Activated T-cell treated with anti-CD3 and anti-CD28 coated beads, Interleukin-2, amount 50 U/mL, for 4 hours (primary cell): ENCODE measurements around the gene AKT3. TPM values are rescaled to one million over a fixed set of nuclear protein-coding genes. Genes with fewer than 3 reads are reported as not detected.

ENCODE experiments used
- ATAC-seq, 2 donors: fragments of 200-7000 bp; cut with Tn5 transposase; one replicate each; pipeline ENCODE4 v1.10.0; 2021
- DNase-seq: peaks from one replicate; pipeline ENCODE4 v3.0.0-alpha.2; 2020
- H3K27me3 Mint-ChIP-seq: one replicate; pipeline ENCODE4 v1.8.0; 2021; ENCODE audit warnings: low read depth, mixed read lengths
- H3K36me3 Mint-ChIP-seq: one replicate; pipeline ENCODE4 v1.8.0; 2022; ENCODE audit warnings: mixed read lengths; ENCODE audit not compliant: insufficient read depth
- H3K4me1 Mint-ChIP-seq: one replicate; pipeline ENCODE4 v1.8.0; 2021; ENCODE audit warnings: low read depth, mixed read lengths
- H3K4me3 Mint-ChIP-seq: one replicate; pipeline ENCODE4 v1.8.0; 2021; ENCODE audit warnings: mild to moderate bottlenecking, moderate library complexity, mixed read lengths
- H3K9me3 Mint-ChIP-seq: one replicate; pipeline ENCODE4 v1.8.0; 2021; ENCODE audit warnings: mixed read lengths
- total RNA-seq, 3 donors: library from RNA; stranded (reverse); gene quantifications; one replicate each; pipeline ENCODE4 v1.2.1, GENCODE V29; 2021

The AKT3 gene
- total RNA-seq, 3 donors from 2014 or later: 17.9 to 19.1 (median 18.3) TPM

DNA sequence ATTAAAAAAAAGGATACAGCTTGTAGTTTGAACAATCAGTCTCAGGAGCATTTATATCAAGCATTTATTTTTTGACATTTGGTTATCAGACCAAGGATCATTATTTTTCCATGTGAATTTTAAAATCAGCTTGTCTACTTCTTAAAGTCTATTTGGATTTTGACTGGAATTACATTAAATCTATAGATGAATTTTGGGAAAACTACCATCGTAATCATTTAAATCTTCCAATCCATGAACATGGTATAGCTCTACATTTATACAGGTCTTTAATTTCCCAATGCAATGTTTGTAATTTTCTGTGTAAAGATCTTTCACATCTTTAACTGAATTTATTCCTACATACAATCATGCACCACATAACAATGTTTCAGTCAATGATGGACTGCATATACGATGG lies 203.2 kb downstream of the AKT3 start:
- DNase-seq (no peak), ATAC-seq (no peak)
- no peaks in the 10 kb centered on the region for H3K27me3 Mint-ChIP-seq
- peaks cover 7% of the 10 kb centered on the region for H3K9me3 Mint-ChIP-seq
- H3K4me1 Mint-ChIP-seq: no peaks in the 10 kb centered on the region
- H3K36me3 Mint-ChIP-seq: peaks cover 41% of the 10 kb centered on the region
- H3K4me3 Mint-ChIP-seq: no peak overlapping the region

DNA sequence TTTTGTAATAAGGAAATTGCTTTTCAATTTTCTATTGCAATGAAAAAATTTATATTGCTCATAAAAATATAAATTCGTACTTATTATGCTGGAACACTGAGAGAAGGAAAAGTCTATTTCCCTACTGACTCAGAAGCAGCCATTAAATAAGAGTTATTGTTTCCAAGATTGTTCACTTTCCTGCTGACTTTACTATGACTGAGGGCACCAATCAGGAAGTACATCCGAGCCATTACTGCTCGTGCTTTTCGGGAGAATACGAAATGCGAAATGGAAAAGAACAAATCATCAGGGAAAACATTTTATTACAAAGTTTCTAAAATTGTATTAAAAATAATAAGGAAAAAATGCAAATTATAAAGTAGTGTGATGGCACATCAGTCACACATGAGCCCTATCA lies 204.8 kb downstream of the AKT3 start:
- no peaks in the 10 kb centered on the region for H3K4me1 Mint-ChIP-seq
- H3K27me3 Mint-ChIP-seq: no peaks in the 10 kb centered on the region
- ATAC-seq (no peak), DNase-seq (no peak)
- peaks cover 6% of the 10 kb centered on the region for H3K9me3 Mint-ChIP-seq
- H3K4me3 Mint-ChIP-seq: no peak overlapping the region
- H3K36me3 Mint-ChIP-seq: peaks cover 36% of the 10 kb centered on the region

DNA sequence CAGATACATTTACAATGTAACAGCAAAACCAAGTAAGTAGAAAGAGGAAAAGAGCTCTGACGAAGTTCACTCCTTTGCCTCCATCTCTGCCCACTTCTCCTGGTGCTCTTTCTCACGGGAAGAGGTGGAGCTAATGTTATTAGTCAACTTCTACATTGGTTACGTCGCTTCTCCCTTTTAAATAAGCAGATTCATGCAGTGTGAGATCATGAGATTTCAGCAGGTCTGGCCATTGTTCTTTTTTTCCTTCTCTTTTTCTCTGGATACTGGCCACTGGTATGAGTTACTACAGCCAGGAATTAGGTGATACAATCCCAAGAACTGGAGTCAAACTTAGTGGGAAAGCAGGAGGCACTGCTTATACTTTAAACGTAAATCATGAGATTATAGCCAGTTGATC lies 207.1 kb downstream of the AKT3 start:
- Mint-ChIP-seq H3K9me3 (peaks cover 7% of the 10 kb centered on the region), H3K27me3 (no peaks in the 10 kb centered on the region), H3K4me1 (peaks cover 5% of the 10 kb centered on the region), H3K36me3 (peaks cover 46% of the 10 kb centered on the region), H3K4me3 (no peak overlapping the region)
- no peak for ATAC-seq
- no peak for DNase-seq

DNA sequence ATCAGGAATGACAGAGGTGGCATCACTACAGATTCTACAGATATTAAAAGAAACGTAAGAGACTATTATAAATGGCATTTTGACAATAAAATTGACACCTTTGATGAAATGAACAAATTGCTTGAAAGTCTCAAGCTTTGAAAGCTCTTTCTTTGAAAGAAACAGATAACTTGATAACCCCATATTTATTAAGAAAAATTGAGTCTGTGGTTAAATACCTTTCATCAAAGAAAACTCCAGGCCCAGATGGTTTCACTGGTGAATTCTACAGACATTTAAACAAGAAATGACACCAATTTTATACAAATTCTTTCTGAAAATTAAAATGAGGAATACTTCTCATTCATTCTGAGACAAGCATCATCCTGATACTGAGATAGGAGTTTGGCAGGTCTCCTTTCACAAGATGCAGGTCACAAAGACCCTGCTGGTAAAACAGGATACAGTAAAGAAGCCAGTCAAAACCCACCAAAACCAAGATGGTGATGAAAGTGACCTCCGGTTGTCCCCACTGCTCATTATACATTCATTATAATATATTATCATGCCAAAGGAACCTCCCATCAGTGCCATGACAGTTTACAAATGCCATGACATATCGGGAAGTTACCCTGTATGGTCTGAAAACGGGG lies 210.9 kb downstream of the AKT3 start:
- DNase-seq: no peak
- peaks cover 44% of the 10 kb centered on the region for H3K36me3 Mint-ChIP-seq
- H3K4me1 Mint-ChIP-seq: peaks cover 8% of the 10 kb centered on the region
- no peak for ATAC-seq
- H3K4me3 Mint-ChIP-seq: no peak overlapping the region
- H3K27me3 Mint-ChIP-seq: no peaks in the 10 kb centered on the region
- peaks cover 7% of the 10 kb centered on the region for H3K9me3 Mint-ChIP-seq

DNA sequence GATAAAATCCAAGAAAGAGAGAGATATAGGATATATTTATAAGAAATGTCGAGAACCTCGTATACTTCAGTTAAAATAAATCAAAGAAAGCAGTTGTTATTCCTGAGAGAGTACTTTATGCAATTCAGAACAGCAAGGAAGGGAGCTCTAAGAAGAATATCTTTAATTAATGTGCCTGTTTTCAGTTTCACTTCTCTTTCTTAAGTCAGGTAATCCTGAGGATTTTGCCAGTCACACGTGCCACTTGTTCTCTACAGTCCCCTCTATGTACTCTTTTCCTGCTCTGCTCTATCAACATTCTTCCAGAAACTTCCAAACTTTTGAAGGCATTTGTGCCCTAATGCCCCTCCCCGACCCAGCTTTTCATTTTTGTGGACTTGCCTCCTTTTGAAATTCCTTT lies 211.9 kb downstream of the AKT3 start:
- Mint-ChIP-seq H3K9me3 (peaks cover 7% of the 10 kb centered on the region), H3K27me3 (no peaks in the 10 kb centered on the region), H3K36me3 (peaks cover 45% of the 10 kb centered on the region), H3K4me1 (peaks cover 8% of the 10 kb centered on the region), H3K4me3 (no peak overlapping the region)
- ATAC-seq (no peak), DNase-seq (no peak)

DNA sequence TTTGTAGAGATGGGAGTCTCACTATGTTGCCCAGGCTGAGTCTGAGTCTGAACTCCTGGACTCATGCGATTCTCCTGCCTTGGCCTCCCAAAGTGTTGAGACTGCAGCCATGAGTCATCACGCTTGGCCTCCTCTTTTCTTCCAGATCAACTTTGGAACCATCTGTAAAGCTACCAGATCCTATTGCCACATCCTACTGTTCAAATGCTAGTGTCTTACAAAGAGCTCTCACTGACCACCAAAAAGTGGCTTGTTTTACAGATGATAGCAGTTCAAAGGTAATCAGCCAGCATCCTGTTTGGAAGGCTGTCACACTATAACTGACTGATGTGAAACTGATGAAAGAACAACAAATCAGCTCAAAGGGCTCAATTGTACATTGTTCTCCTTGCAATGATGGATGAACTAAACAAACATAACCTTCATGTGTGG lies 221.6 kb downstream of the AKT3 start:
- no peak for ATAC-seq
- no peaks in the 10 kb centered on the region for H3K27me3 Mint-ChIP-seq
- peaks cover 1% of the 10 kb centered on the region for H3K4me1 Mint-ChIP-seq
- no peak for DNase-seq
- H3K36me3 Mint-ChIP-seq: peaks cover 66% of the 10 kb centered on the region
- peaks cover 12% of the 10 kb centered on the region for H3K9me3 Mint-ChIP-seq
- no peak overlapping the region for H3K4me3 Mint-ChIP-seq

DNA sequence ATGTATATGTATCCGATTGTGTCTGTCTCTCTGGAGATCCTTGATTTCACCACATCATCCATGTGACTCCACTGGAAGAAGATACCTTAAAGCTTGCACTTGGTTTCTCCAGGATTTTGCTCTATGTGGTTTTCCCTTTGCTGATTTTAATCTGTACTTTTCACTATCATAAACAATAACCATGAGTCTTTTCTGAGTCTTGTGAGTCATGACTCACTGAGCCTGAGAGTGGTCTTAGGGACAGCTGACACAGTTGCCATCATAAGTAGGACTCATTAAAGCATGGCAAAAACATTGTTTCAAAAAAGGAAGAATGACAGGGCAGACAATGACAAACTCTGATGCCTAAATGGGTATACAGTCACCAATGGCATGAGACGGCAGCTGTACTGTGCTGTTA lies 226.2 kb downstream of the AKT3 start:
- ATAC-seq: no peak
- Mint-ChIP-seq H3K4me1 (peaks cover 28% of the 10 kb centered on the region), H3K36me3 (peaks cover 81% of the 10 kb centered on the region), H3K27me3 (no peaks in the 10 kb centered on the region), H3K9me3 (peaks cover 24% of the 10 kb centered on the region), H3K4me3 (no peak overlapping the region)
- no peak for DNase-seq

DNA sequence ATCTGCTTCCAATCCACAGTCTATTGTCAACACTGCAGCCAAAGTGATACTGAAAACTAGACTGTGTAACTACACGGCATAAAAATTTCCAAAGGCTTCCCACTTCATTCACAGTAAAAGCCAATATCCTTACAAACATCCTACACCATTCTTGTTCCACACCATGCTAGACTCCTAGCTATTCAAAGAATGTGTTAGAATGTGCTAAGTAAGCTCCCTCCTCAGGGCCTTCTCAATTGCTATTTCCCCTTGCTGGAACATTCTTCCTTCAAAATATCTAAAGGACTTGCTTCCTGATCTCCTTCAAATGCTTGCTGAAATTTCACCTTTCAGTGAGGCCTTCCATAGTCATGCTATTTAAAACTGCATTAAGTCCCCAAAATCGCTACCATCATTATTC lies 228.1 kb downstream of the AKT3 start:
- DNase-seq (no peak), ATAC-seq (no peak)
- Mint-ChIP-seq H3K27me3 (no peaks in the 10 kb centered on the region), H3K9me3 (peaks cover 25% of the 10 kb centered on the region), H3K36me3 (peaks cover 71% of the 10 kb centered on the region), H3K4me3 (no peak overlapping the region), H3K4me1 (peaks cover 36% of the 10 kb centered on the region)

DNA sequence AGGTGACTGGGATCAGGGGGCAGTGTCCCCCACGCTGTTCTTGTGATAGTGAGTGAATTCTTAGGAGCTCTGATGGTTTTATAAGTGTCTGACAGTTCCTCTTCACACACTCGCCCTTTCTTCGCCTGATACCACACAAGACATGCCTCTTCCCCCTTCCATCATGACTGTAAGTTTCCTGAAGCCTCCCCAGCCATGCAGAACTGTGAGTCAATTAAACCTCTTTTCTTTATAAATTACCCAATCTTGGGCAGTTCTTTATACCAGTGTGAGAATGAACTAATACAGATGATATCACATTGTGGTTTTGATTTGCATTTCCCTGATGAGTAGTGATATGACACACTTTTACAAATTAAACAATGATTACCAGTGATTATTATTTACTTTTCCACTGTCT lies 229.9 kb downstream of the AKT3 start:
- Mint-ChIP-seq H3K36me3 (peaks cover 61% of the 10 kb centered on the region), H3K27me3 (no peaks in the 10 kb centered on the region), H3K9me3 (peaks cover 25% of the 10 kb centered on the region), H3K4me3 (no peak overlapping the region), H3K4me1 (peaks cover 36% of the 10 kb centered on the region)
- ATAC-seq (no peak), DNase-seq (no peak)

DNA sequence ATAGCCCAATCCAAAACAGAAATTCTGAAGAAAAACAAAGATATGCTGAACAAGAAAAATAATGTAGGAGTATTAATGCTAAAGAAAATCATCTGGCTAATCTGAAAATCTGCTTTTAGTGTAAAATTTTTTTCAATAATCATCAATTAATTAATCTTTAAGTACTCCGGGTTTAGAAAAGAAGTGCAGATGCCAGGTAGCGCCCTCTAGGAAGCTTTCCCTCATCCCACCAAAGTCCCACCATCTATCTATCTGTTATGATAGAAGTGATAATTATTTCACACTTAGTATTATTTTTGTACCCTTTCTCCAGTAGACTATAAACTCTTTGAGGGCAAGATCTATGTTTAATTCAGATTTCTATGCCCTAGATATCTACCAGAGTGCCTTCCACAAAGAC lies 240.3 kb downstream of the AKT3 start:
- Mint-ChIP-seq H3K27me3 (no peaks in the 10 kb centered on the region), H3K4me1 (no peaks in the 10 kb centered on the region), H3K36me3 (peaks cover 41% of the 10 kb centered on the region), H3K9me3 (no peaks in the 10 kb centered on the region), H3K4me3 (no peak overlapping the region)
- no peak for ATAC-seq
- no peak for DNase-seq

DNA sequence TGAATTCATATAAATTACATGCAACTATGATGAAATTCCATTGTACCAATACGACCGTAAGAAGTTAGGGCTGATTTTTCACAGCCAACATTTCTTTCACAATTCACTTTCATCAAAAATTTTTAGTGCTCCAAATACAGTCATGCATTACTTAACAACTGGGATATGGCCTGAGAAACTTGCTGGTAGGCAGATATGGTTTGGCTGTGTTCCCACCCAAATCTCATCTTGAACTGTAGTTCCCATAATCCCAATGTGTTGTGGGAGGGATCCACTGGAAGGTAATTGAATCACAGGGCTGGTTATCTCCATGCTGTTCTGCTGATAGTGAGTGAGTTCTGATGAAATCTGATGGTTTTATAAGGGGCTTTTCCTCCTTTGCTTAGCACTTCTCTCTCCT lies 244.4 kb downstream of the AKT3 start:
- Mint-ChIP-seq H3K4me1 (no peaks in the 10 kb centered on the region), H3K36me3 (peaks cover 61% of the 10 kb centered on the region), H3K4me3 (no peak overlapping the region), H3K9me3 (peaks cover 21% of the 10 kb centered on the region), H3K27me3 (no peaks in the 10 kb centered on the region)
- DNase-seq (no peak), ATAC-seq (no peak)

DNA sequence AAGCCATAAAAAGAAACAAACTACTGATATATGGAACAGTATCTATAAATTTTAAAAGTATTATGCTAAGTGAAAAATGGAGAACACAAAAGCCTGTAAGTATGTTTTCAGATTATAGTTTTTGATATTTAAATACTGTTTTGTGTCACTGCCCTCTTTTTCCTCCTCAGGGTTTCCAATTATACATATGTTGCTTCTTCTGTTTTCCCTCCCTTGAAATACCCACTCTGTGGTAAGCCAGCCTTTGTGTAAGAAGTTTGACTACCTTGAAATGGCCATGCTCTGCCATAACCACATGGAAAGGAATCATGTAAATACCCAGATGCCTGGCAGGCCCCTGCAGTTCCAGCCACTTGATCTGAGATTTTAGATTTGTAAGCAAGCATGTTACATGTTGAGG lies 248.3 kb downstream of the AKT3 start:
- Mint-ChIP-seq H3K4me3 (no peak overlapping the region), H3K9me3 (peaks cover 21% of the 10 kb centered on the region), H3K27me3 (no peaks in the 10 kb centered on the region), H3K36me3 (peaks cover 42% of the 10 kb centered on the region), H3K4me1 (peaks cover 20% of the 10 kb centered on the region)
- ATAC-seq: no peak
- DNase-seq: no peak

DNA sequence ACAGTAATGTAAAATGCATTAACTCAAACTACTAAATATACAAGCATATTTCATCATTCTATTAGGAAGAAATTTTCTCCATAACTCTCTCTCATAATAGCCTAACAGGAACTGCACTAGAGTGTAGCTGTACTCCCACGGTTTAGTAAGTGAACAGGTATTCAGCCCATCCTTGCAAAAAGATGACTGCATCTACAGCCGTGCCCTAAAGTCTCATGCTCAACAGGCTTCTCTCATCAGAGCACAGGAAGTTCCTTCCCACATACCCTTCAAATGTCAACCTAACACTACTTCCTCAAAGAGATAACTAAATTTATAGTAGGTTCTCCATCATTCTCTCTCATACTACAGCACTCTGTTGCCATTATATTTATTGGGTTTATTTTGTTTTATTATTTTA lies 251.6 kb downstream of the AKT3 start:
- Mint-ChIP-seq H3K36me3 (peaks cover 23% of the 10 kb centered on the region), H3K27me3 (no peaks in the 10 kb centered on the region), H3K4me1 (peaks cover 37% of the 10 kb centered on the region), H3K9me3 (peaks cover 18% of the 10 kb centered on the region), H3K4me3 (no peak overlapping the region)
- ATAC-seq: peak; percentile 54 to 55
- DNase-seq: peak; percentile 23

DNA sequence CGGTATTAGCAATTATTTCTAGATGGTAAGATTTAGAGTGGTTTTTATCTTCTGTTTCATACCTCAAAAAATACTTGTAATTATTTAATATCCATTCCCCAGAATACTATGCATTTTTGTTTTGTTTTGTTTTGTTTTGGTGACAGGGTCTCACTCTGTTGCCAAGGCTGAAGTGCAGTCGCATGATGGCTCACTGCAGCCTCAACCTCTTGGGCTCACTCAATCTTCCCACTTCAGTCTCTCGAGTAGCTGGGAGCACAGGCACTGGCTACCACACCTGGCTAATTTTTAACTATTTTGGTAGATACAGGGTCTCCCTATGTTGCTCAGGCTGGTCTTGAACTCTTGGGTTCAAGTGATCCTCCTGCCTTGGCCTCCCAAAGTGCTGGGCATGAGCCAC lies 252.7 kb downstream of the AKT3 start:
- Mint-ChIP-seq H3K9me3 (peaks cover 9% of the 10 kb centered on the region), H3K36me3 (peaks cover 21% of the 10 kb centered on the region), H3K4me3 (no peak overlapping the region), H3K27me3 (no peaks in the 10 kb centered on the region), H3K4me1 (peaks cover 37% of the 10 kb centered on the region)
- DNase-seq: no peak
- no peak for ATAC-seq

DNA sequence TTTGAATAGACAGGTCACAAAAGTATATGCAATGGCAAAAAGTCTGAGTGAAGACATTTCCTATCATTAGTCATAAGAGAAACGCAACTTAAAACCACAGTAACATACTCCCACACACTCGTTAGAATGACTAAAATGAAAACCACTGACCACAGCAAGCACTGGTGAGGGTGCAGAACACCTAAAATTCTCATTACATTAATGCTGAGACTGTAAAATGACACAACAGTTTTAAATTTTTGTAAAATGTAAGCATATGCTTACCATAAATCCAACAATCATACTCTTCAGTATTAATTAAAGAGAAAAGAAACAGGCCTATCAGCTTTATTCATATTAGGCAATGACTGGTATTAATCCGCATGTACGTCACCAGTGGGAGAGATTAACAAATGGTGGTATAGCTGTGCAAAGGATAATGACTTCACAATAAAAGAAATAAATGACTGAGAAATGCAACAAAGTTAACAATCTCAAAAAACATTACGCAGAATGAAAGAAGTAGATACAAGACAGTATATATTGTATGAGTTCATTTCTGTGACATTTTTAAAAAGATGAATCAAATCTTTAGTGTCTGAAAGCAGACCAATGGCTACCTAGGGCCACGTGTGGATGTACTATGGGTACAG lies 253.5 kb downstream of the AKT3 start:
- H3K4me3 Mint-ChIP-seq: peak overlapping the region; percentile 69
- H3K27me3 Mint-ChIP-seq: no peaks in the 10 kb centered on the region
- DNase-seq: no peak
- peaks cover 24% of the 10 kb centered on the region for H3K36me3 Mint-ChIP-seq
- peaks cover 4% of the 10 kb centered on the region for H3K9me3 Mint-ChIP-seq
- ATAC-seq: peak; percentile 75 to 77
- H3K4me1 Mint-ChIP-seq: peaks cover 37% of the 10 kb centered on the region
